NB4 (cell line): ENCODE results near the gene DNAH8.

Source experiments
- CTCF ChIP-seq: IDR thresholded peaks from one replicate; pipeline ENCODE4 v1.5.1; 2012; ENCODE audit warnings: low read depth, low read length
- MAX ChIP-seq: IDR thresholded peaks from 2 replicates; pipeline ENCODE4 v1.6.1; 2011; ENCODE audit warnings: low read depth, low read length
- MYC ChIP-seq: IDR thresholded peaks from 2 replicates; pipeline ENCODE4 v1.6.1; 2011; ENCODE audit warnings: low read depth, low read length
- POLR2A ChIP-seq: IDR thresholded peaks from 2 replicates; pipeline ENCODE4 v1.6.1; 2011; ENCODE audit warnings: mild to moderate bottlenecking; ENCODE audit not compliant: insufficient read length; ENCODE audit errors: extremely low read depth

- no peak for TF ChIP-seq CTCF
- no peak for TF ChIP-seq MAX
- no peak for TF ChIP-seq POLR2A
- no peak for TF ChIP-seq MYC
These were observed 214.4 kb downstream of the DNAH8 start for GRCh38 chr6:38929560-38929959.
